ENCODE results near the gene TAS2R50.

GRCh38 chr12:10986812-10987211 lies at the start of gene TAS2R50:
- TF ChIP-seq ZNF274 (IDR thresholded peaks at IDR 0.05; ENCODE audit: low read depth, low read length) = no peak
- no peak for TF ChIP-seq YY1 (IDR thresholded peaks at IDR 0.05; ENCODE audit: insufficient read depth, insufficient read length)
